ENCODE measurements around the gene UBE3C.
"Not testable (repeated sequence)": the region's sequence is repeated elsewhere in the genome, so short reads cannot be mapped to it uniquely, and the experiment has no call there.

Gene UBE3C

GRCh38 chr7:157152391-157152937 is 13.7 kb downstream of the UBE3C start:
- TF ChIP-seq, protein P1, sequence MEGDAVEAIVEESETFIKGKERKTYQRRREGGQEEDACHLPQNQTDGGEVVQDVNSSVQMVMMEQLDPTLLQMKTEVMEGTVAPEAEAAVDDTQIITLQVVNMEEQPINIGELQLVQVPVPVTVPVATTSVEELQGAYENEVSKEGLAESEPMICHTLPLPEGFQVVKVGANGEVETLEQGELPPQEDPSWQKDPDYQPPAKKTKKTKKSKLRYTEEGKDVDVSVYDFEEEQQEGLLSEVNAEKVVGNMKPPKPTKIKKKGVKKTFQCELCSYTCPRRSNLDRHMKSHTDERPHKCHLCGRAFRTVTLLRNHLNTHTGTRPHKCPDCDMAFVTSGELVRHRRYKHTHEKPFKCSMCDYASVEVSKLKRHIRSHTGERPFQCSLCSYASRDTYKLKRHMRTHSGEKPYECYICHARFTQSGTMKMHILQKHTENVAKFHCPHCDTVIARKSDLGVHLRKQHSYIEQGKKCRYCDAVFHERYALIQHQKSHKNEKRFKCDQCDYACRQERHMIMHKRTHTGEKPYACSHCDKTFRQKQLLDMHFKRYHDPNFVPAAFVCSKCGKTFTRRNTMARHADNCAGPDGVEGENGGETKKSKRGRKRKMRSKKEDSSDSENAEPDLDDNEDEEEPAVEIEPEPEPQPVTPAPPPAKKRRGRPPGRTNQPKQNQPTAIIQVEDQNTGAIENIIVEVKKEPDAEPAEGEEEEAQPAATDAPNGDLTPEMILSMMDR (IDR thresholded peaks at IDR 0.05; ENCODE audit: low read depth, low read length): no peak
- H3K4me3 ChIP-seq (ENCODE audit: low read depth, low read length): no peak overlapping the region
- in situ Hi-C loops (cut with HindIII; ENCODE audit: low sequenced_read_pairs): no loop called here
- DNase-seq (ENCODE audit: low read depth, low spot score): no peak

DNA sequence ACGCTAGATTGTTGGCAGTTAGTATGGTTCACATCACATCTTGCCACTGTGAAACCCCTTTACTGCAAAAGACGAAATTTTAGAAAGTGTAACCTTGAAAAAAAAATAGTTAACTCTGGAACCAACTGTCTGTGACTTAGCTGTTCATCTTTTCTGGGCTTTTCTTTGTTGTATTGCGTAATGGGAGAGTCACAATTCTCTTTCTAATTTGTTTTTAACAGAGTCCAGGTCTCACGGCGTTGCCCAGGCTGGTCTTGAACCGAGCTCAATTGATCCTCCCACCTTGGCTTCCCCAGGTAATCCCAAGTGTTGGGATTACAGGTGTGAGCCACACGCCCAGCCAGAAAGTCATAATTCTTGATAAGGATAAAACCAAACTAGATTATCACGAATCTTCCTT is 14.5 kb downstream of the UBE3C start:
- TF ChIP-seq, protein P1 (IDR thresholded peaks at IDR 0.05; ENCODE audit: low read depth, low read length): no peak
- DNase-seq (ENCODE audit: low read depth, low spot score): no peak
- in situ Hi-C loops (cut with HindIII; ENCODE audit: low sequenced_read_pairs): no loop called here
- no peak overlapping the region for H3K4me3 ChIP-seq (ENCODE audit: low read depth, low read length)

GRCh38 chr7:157155959-157156358 is 17.2 kb downstream of the UBE3C start:
- in situ Hi-C loops (cut with HindIII; ENCODE audit: low sequenced_read_pairs): no loop called here
- no peak for DNase-seq (ENCODE audit: low read depth, low spot score)
- TF ChIP-seq, protein P1 (IDR thresholded peaks at IDR 0.05; ENCODE audit: low read depth, low read length): no peak
- no peak overlapping the region for H3K4me3 ChIP-seq (ENCODE audit: low read depth, low read length)

DNA sequence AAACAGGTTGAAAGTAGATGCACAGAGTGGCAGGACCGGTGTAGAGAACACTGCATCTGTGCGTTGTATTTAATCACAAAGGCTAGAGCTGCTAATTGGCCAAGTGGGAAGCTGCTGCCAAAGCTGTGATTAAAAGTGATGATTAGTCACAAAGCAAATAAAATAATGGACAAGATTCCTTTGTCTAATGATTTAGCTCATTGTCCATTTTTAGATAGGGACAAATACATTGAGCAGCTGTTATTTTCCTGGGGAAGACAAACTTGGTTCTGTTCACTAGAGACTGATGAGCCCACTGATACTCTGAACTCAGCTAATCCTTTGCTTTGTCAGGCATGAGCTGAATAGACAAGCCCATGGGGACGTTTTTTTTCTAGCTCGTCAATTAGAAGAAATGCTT is 19.7 kb downstream of the UBE3C start:
- H3K4me3 ChIP-seq (ENCODE audit: low read depth, low read length): no peak overlapping the region
- peak; percentile 9 for DNase-seq (ENCODE audit: low read depth, low spot score)
- TF ChIP-seq, protein P1 (IDR thresholded peaks at IDR 0.05; ENCODE audit: low read depth, low read length): no peak
- in situ Hi-C loops (cut with HindIII; ENCODE audit: low sequenced_read_pairs): no loop called here

DNA sequence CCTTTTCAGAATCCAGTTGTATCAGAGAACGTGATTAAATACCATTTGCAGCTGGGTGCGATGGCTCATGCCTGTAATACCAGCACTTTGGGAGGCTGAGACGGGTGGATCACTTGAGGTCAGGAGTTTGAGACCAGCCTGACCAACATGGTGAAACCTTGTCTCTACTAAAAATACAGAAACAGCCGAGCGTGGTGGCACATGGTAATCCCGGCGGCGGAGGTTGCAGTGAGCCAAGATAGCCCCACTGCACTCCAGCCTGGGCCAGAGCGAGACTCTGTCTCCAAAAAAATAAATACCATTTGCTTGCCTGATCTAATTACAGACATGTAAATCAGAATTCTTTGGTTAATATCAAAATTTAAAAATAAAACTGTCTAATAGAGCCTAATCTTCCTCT is 20.8 kb downstream of the UBE3C start:
- in situ Hi-C loops (cut with HindIII; ENCODE audit: low sequenced_read_pairs); DNase-seq (ENCODE audit: low read depth, low spot score); H3K4me3 ChIP-seq (ENCODE audit: low read depth, low read length): not testable (repeated sequence)

DNA sequence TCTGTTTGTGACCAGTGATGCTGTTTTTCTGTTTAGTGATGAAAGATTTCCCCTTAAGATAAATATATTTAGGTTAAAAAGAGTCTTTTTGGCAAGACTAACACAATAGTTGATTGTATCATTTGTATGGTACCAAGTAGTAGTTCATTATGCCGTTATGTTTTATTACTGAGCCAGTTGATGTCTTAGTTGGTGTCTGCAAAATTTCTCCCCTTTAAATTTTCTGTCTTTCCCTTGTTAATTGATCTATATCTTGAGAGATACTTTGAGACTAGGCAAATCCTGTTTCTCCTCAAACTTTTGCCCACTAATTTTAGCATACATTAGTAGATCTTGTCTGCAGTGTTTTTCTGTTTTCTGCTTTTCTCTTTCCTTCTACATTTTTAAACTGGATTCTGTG is 21.7 kb downstream of the UBE3C start:
- TF ChIP-seq, protein P1 (IDR thresholded peaks at IDR 0.05; ENCODE audit: low read depth, low read length): no peak
- in situ Hi-C loops (cut with HindIII; ENCODE audit: low sequenced_read_pairs): no loop called here
- DNase-seq (ENCODE audit: low read depth, low spot score): no peak
- no peak overlapping the region for H3K4me3 ChIP-seq (ENCODE audit: low read depth, low read length)

- in situ Hi-C loops (cut with HindIII; ENCODE audit: low sequenced_read_pairs): no loop called here
- TF ChIP-seq, protein P1 (IDR thresholded peaks at IDR 0.05; ENCODE audit: low read depth, low read length): no peak
- no peak overlapping the region for H3K4me3 ChIP-seq (ENCODE audit: low read depth, low read length)
- DNase-seq (ENCODE audit: low read depth, low spot score): no peak
Observed at GRCh38 chr7:157165987-157166386, 27.3 kb downstream of the UBE3C start.

All from astrocyte of the spinal cord (primary cell).